NB4 (cell line): ENCODE data around the gene CDK14.

Source experiments
- CTCF ChIP-seq: IDR thresholded peaks from one replicate; pipeline ENCODE4 v1.5.1; 2012; ENCODE audit warnings: low read depth, low read length
- POLR2A ChIP-seq: IDR thresholded peaks from 2 replicates; pipeline ENCODE4 v1.6.1; 2011; ENCODE audit warnings: mild to moderate bottlenecking; ENCODE audit not compliant: insufficient read length; ENCODE audit errors: extremely low read depth

- TF ChIP-seq CTCF (no peak), POLR2A (no peak)
Measured at GRCh38 chr7:90764848-90765570, 168.9 kb downstream of the CDK14 start.
